H1 (cell line): ENCODE data around the gene AK8. TPM values are rescaled to one million over a fixed set of nuclear protein-coding genes. Genes with fewer than 3 reads are reported as not detected.

Experiments
- CTCF ChIA-PET: fragments of 300-600 bp; sonication (Branson Sonifier 250); formaldehyde crosslinking; loops from one replicate; lab custom pipeline; 2021; ENCODE audit not compliant: partially characterized antibody; lab: Charles Lee
- POLR2A ChIA-PET: fragments of 300-600 bp; sonication (Branson Sonifier 250); formaldehyde crosslinking; loops from one replicate; lab custom pipeline; 2021; ENCODE audit warnings: inconsistent platforms; ENCODE audit not compliant: partially characterized antibody; lab: Charles Lee
- DNase-seq, 2 experiments: peaks; one replicate each; pipeline versions ENCODE4 v3.0.0 to v3.0.0-alpha.2; 2010 to 2022; ENCODE audit warnings: low spot score in 2 of 2, low read depth in 1 of 2, mixed read lengths in 1 of 2
- FAIRE-seq: peaks from 2 replicates; lab custom pipeline; 2011; peaks lifted over from hg19 to GRCh38; lab: Jason Lieb, UNC
- H2AFZ ChIP-seq: 2 replicates; pipeline ENCODE4 v1.8.1; 2012; ENCODE audit warnings: low read length, inconsistent platforms
- H2AK5ac ChIP-seq: 2 replicates; pipeline ENCODE4 v1.6.1; 2013; ENCODE audit warnings: low read depth, low read length
- H2BK120ac ChIP-seq: replicated peaks from 2 replicates; pipeline ENCODE3; 2013; ENCODE audit warnings: low read depth, low read length, inconsistent platforms
- H2BK12ac ChIP-seq: 2 replicates; pipeline ENCODE4 v1.6.1; 2013; ENCODE audit warnings: low read depth, low read length
- H2BK15ac ChIP-seq: 2 replicates; pipeline ENCODE4 v1.6.1; 2013; ENCODE audit warnings: low read length
- H2BK20ac ChIP-seq: 2 replicates; pipeline ENCODE4 v1.6.1; 2013; ENCODE audit warnings: low read length
- H2BK5ac ChIP-seq: 2 replicates; pipeline ENCODE4 v1.6.1; 2013; ENCODE audit warnings: low read depth, low read length
- H3K14ac ChIP-seq: 2 replicates; pipeline ENCODE4 v1.6.1; 2013; ENCODE audit warnings: inconsistent platforms; ENCODE audit not compliant: insufficient read length
- H3K18ac ChIP-seq: 2 replicates; pipeline ENCODE4 v1.6.1; 2013; ENCODE audit warnings: low read length; ENCODE audit errors: extremely low read depth
- H3K23ac ChIP-seq: 2 replicates; pipeline ENCODE4 v1.6.1; 2013; ENCODE audit warnings: inconsistent platforms; ENCODE audit not compliant: insufficient read length
- H3K23me2 ChIP-seq: 2 replicates; pipeline ENCODE4 v1.6.1; 2013; ENCODE audit warnings: low read depth, low read length
- H3K27ac ChIP-seq: 2 replicates; pipeline ENCODE4 v1.6.1; 2011; ENCODE audit warnings: low read depth, low read length, inconsistent platforms
- H3K27me3 ChIP-seq, 4 experiments: replicated peaks in 1 of 4; 1 replicate in 1 of 4; 2 replicates in 3 of 4; pipeline versions ENCODE4 v1.6.1 to v1.8.1; 2011 to 2013; ENCODE audit warnings: low read length in 3 of 4, mild to moderate bottlenecking in 3 of 4, inconsistent platforms in 2 of 4, mixed read lengths in 2 of 4, moderate library complexity in 1 of 4; ENCODE audit not compliant: control insufficient read depth in 3 of 4, insufficient read depth in 3 of 4; ENCODE audit errors: extremely low read depth in 1 of 4
- H3K36me3 ChIP-seq, 4 experiments: 2 replicates each; pipeline versions ENCODE4 v1.6.1 to v1.8.1; 2011 to 2013; ENCODE audit warnings: mild to moderate bottlenecking in 4 of 4, low read length in 3 of 4, moderate library complexity in 2 of 4, control low read depth in 1 of 4, inconsistent platforms in 1 of 4; ENCODE audit not compliant: insufficient read depth in 4 of 4, control insufficient read depth in 2 of 4
- H3K4ac ChIP-seq: replicated peaks from 2 replicates; pipeline ENCODE3; 2013; ENCODE audit warnings: low read length, low read depth, mixed read lengths, inconsistent platforms; ENCODE audit not compliant: insufficient read length
- H3K4me1 ChIP-seq, 4 experiments: replicated peaks in 1 of 4; 1 replicate in 1 of 4; 2 replicates in 3 of 4; pipeline versions ENCODE4 v1.6.1 to v1.8.1; 2011 to 2013; ENCODE audit warnings: low read length in 3 of 4, inconsistent platforms in 2 of 4, mixed read lengths in 1 of 4; ENCODE audit not compliant: insufficient read depth in 4 of 4, control insufficient read depth in 3 of 4
- H3K4me2 ChIP-seq, 2 experiments: 2 replicates each; pipeline versions ENCODE4 v1.6.1 to v1.8.1; 2011 to 2013; ENCODE audit warnings: low read depth in 2 of 2, low read length in 2 of 2, control low read depth in 1 of 2, inconsistent platforms in 1 of 2, mild to moderate bottlenecking in 1 of 2; ENCODE audit not compliant: insufficient read depth in 1 of 2
- H3K4me3 ChIP-seq, 4 experiments: fragments of 200-600, 300-600 bp in 1 of 4; sonication (generic), shearing (Covaris generic), sonication (Bioruptor Twin) in 1 of 4; 2 replicates each; pipeline versions ENCODE4 v1.5.1 to v1.8.1; 2011 to 2016; ENCODE audit warnings: low read length in 4 of 4, low read depth in 3 of 4, control low read depth in 2 of 4, inconsistent platforms in 2 of 4, mild to moderate bottlenecking in 2 of 4, mixed read lengths in 1 of 4, moderate library complexity in 1 of 4; ENCODE audit not compliant: insufficient read depth in 2 of 4; ENCODE audit errors: extremely low read depth in 1 of 4
- H3K56ac ChIP-seq: replicated peaks from 2 replicates; pipeline ENCODE3; 2013; ENCODE audit warnings: low read depth, mild to moderate bottlenecking, mixed read lengths, low read length, inconsistent platforms; ENCODE audit not compliant: insufficient read length
- H3K79me1 ChIP-seq: 2 replicates; pipeline ENCODE4 v1.6.1; 2013; ENCODE audit warnings: low read depth, low read length, control low read depth
- H3K79me2 ChIP-seq, 2 experiments: 2 replicates each; pipeline versions ENCODE4 v1.6.1 to v1.8.1; 2012 to 2013; ENCODE audit warnings: low read length in 2 of 2, mild to moderate bottlenecking in 2 of 2, inconsistent platforms in 1 of 2; ENCODE audit not compliant: insufficient read depth in 2 of 2, control insufficient read depth in 1 of 2
- H3K9ac ChIP-seq, 4 experiments: replicated peaks in 1 of 4; 1 replicate in 1 of 4; 2 replicates in 3 of 4; pipeline versions ENCODE4 v1.6.1 to v1.8.1; 2011 to 2013; ENCODE audit warnings: low read depth in 3 of 4, low read length in 3 of 4, control low read depth in 2 of 4, mild to moderate bottlenecking in 2 of 4, moderate library complexity in 2 of 4, inconsistent platforms in 1 of 4; ENCODE audit errors: extremely low read depth in 1 of 4
- H3K9me3 ChIP-seq, 2 experiments: 2 replicates each; pipeline versions ENCODE4 v1.6.1 to v1.8.1; 2012 to 2013; ENCODE audit warnings: mild to moderate bottlenecking in 2 of 2, moderate library complexity in 2 of 2, control low read depth in 1 of 2, inconsistent platforms in 1 of 2, low read depth in 1 of 2, low read length in 1 of 2, mixed read lengths in 1 of 2; ENCODE audit not compliant: insufficient read depth in 2 of 2
- H4K20me1 ChIP-seq, 2 experiments: replicated peaks in 1 of 2; 2 replicates each; pipeline versions ENCODE3 to v1.8.1; 2011 to 2013; ENCODE audit warnings: inconsistent platforms in 2 of 2, low read length in 2 of 2, mild to moderate bottlenecking in 1 of 2; ENCODE audit not compliant: insufficient read depth in 2 of 2, control insufficient read depth in 1 of 2
- H4K5ac ChIP-seq: 2 replicates; pipeline ENCODE4 v1.6.1; 2013; ENCODE audit warnings: low read length, low read depth, mixed read lengths, inconsistent platforms; ENCODE audit not compliant: insufficient read length
- H4K8ac ChIP-seq: 2 replicates; pipeline ENCODE4 v1.8.0; 2013; ENCODE audit warnings: mild to moderate bottlenecking, moderate library complexity, low read length, inconsistent platforms; ENCODE audit not compliant: insufficient read depth; ENCODE audit errors: extremely low read depth
- H4K91ac ChIP-seq: replicated peaks from 2 replicates; pipeline ENCODE3; 2013; ENCODE audit warnings: low read length, mixed read lengths, inconsistent platforms; ENCODE audit not compliant: insufficient read length
- BACH1 ChIP-seq: IDR thresholded peaks from 2 replicates; pipeline ENCODE4 v1.6.1; 2012; ENCODE audit warnings: low read length, improper control_type of control experiment
- BRCA1 ChIP-seq: IDR thresholded peaks from 2 replicates; pipeline ENCODE4 v1.6.1; 2012; ENCODE audit warnings: low read depth, low read length, improper control_type of control experiment
- CBX5 ChIP-seq: fragments of 300-800, 300-1000 bp; sonication (generic); IDR thresholded peaks from 2 replicates; pipeline ENCODE4 v1.7.1; 2016; ENCODE audit warnings: antibody characterized with exemption, low read length, low read depth
- CHD2 ChIP-seq: IDR thresholded peaks from 2 replicates; pipeline ENCODE4 v1.6.1; 2012; ENCODE audit warnings: low read length, improper control_type of control experiment
- CTBP2 ChIP-seq: IDR thresholded peaks from 2 replicates; pipeline ENCODE4 v1.7.0; 2011; ENCODE audit warnings: borderline replicate concordance, mild to moderate bottlenecking, moderate library complexity, mixed read lengths, low read length; ENCODE audit not compliant: insufficient read depth, insufficient read length
- FOSL1 ChIP-seq: IDR thresholded peaks from 2 replicates; pipeline ENCODE4 v1.6.1; 2011; ENCODE audit warnings: mild to moderate bottlenecking, low read depth, low read length, moderate library complexity; ENCODE audit not compliant: insufficient read depth
- HDAC2 ChIP-seq, 2 experiments: fragments of 300-600 bp in 1 of 2; sonication (generic) in 1 of 2; IDR thresholded peaks; 2 replicates each; pipeline ENCODE4 v1.6.1; 2011 to 2012; ENCODE audit warnings: low read depth in 2 of 2, low read length in 2 of 2, mild to moderate bottlenecking in 2 of 2, moderate library complexity in 2 of 2, borderline replicate concordance in 1 of 2, inconsistent platforms in 1 of 2
- JUN ChIP-seq: IDR thresholded peaks from 2 replicates; pipeline ENCODE4 v1.6.1; 2011; ENCODE audit warnings: low read depth, mild to moderate bottlenecking, improper control_type of control experiment, low read length
- MAX ChIP-seq: IDR thresholded peaks from 2 replicates; pipeline ENCODE4 v1.6.1; 2012; ENCODE audit warnings: inconsistent platforms
- RFX5 ChIP-seq: IDR thresholded peaks from 2 replicates; pipeline ENCODE4 v1.6.1; 2011; ENCODE audit warnings: low read depth, low read length, improper control_type of control experiment, borderline replicate concordance
- SAP30 ChIP-seq: fragments of 300-600 bp; sonication (generic); IDR thresholded peaks from 2 replicates; pipeline ENCODE4 v1.7.1; 2012; ENCODE audit warnings: low read length, moderate library complexity, mild to moderate bottlenecking, inconsistent platforms; ENCODE audit not compliant: insufficient read depth, insufficient replicate concordance
- SP2 ChIP-seq: IDR thresholded peaks from 2 replicates; pipeline ENCODE4 v1.6.1; 2012; ENCODE audit warnings: mild to moderate bottlenecking, low read length, inconsistent platforms
- USF2 ChIP-seq: IDR thresholded peaks from 2 replicates; pipeline ENCODE4 v1.6.1; 2011; ENCODE audit warnings: low read length, improper control_type of control experiment
- WGBS, 2 experiments: shearing (Covaris generic) in 1 of 2; methylation state at CpG; one replicate each; pipeline versions ENCODE4 v1.1.6 to v1.1.7; 2013 to 2015; ENCODE audit warnings: low lambda C conversion rate in 2 of 2, mixed read lengths in 2 of 2, inconsistent platforms in 1 of 2, low coverage in 1 of 2, missing lambda C conversion rate in 1 of 2; ENCODE audit not compliant: insufficient replicate concordance in 2 of 2, insufficient coverage in 1 of 2, insufficient read length in 1 of 2; ENCODE audit errors: extremely low coverage in 1 of 2, missing lambda C conversion rate in 1 of 2; 5-methylcytosine and 5-hydroxymethylcytosine counted together
- polyA plus RNA-seq, 7 experiments: library from polyadenylated mRNA; depleted of rRNA in 3 of 7; stranded (reverse) in 5 of 7; unstranded in 2 of 7; fragments of >200 nt in 5 of 7; fragments of 200-250 nt in 2 of 7; gene quantifications; 1 replicate in 5 of 7; 2 replicates in 1 of 7; 4 replicates in 1 of 7; pipeline versions ENCODE4 v1.2.1 to v1.2.3, GENCODE V29; 2011 to 2013; ENCODE audit warnings: missing spikeins in 2 of 7, mixed read lengths in 2 of 7
- total RNA-seq: library from RNA; stranded (reverse); fragmentation: NEBNext Ultra II Directional; extraction: Animal tissue kit (Norgen Biotek cat#: 25700); gene quantifications from 2 replicates; pipeline ENCODE4 v1.2.1, GENCODE V29; 2021

Gene AK8
- total and polyA plus RNA-seq, 2 of the 8 experiments (the other 6 are each of a cell fraction or from before 2014, with no cell fraction given) = 0.35 to 0.48 TPM

GRCh38 chr9:132888151-132888550 lies 10.1 kb upstream of the AK8 start:
- H2BK120ac ChIP-seq = no peak overlapping the region
- H4K8ac ChIP-seq = no peak overlapping the region
- H3K27ac ChIP-seq = no peak overlapping the region
- H3K79me1 ChIP-seq = no peaks in the 10 kb centered on the region
- no peak for FAIRE-seq
- no peak overlapping the region for H3K56ac ChIP-seq
- no peak overlapping the region for H3K4ac ChIP-seq
- H3K18ac ChIP-seq = no peak overlapping the region
- H3K14ac ChIP-seq = no peak overlapping the region
- WGBS, 2 experiments = 88% methylated on average over 18 of the region's 18 CpGs; no CpG with 5 or more reads in 1 of the 2 experiments
- TF ChIP-seq BACH1 (no peak), MAX (no peak), RFX5 (no peak), FOSL1 (no peak), CTBP2 (no peak), BRCA1 (no peak), USF2 (no peak), JUN (no peak), SAP30 (no peak), SP2 (no peak), CBX5 (no peak), HDAC2 (IDR thresholded peaks at IDR 0.05; ENCODE audit: borderline replicate concordance in 1 of 2, low read depth in 2 of 2, low read length in 2 of 2) (no peak), CHD2 (no peak)
- TF ChIP-seq, all 59 proteins: peak for 0
- H3K23me2 ChIP-seq = no peaks in the 10 kb centered on the region
- H2AFZ ChIP-seq = no peak overlapping the region
- no peak overlapping the region for H2BK5ac ChIP-seq
- ChIA-PET POLR2A (no interaction called here), CTCF (interaction anchor here (0.5 to 15.0 kb wide), 3 partner anchors 9 to 25 kb away, joined by 4 to 115 read pairs (median 4); no protein-coding TSS in a partner anchor)
- no peaks in the 10 kb centered on the region for H3K36me3 ChIP-seq
- no peaks in the 10 kb centered on the region; a peak in 1 of 7 replicates for H3K27me3 ChIP-seq
- H3K9me3 ChIP-seq = no peaks in the 10 kb centered on the region
- no peak overlapping the region for H2BK15ac ChIP-seq
- no peak overlapping the region for H3K9ac ChIP-seq
- H2BK12ac ChIP-seq = no peak overlapping the region
- no peaks in the 10 kb centered on the region for H3K79me2 ChIP-seq
- H4K20me1 ChIP-seq = peaks cover 0 to 4% of the 10 kb centered on the region in 2 experiments
- no peak overlapping the region for H3K4me2 ChIP-seq
- no peak overlapping the region for H3K23ac ChIP-seq
- no peak overlapping the region for H3K4me3 ChIP-seq
- no peak overlapping the region for H4K5ac ChIP-seq
- no peaks in the 10 kb centered on the region; a peak in 1 of 7 replicates for H3K4me1 ChIP-seq
- H2AK5ac ChIP-seq = no peak overlapping the region
- no peak overlapping the region for H2BK20ac ChIP-seq
- H4K91ac ChIP-seq = no peak overlapping the region
- no peak for DNase-seq
